GM12878 (cell line): Measurements from ENCODE around the gene TPO. TPM values are rescaled to one million over a fixed set of nuclear protein-coding genes. Genes with fewer than 3 reads are reported as not detected.

Experiments used
- ATAC-seq: fragments of 200-7000 bp; cut with Tn5 transposase; 3 replicates; pipeline ENCODE4 v1.9.1; 2020; ENCODE audit warnings: mild to moderate bottlenecking, moderate library complexity
- BruUV-seq: library from RNA; stranded (reverse); fragments of 400-500 nt; replicated peaks from 2 replicates; lab custom pipeline; 2021; lab: Mats Ljungman, UMichigan
- CTCF ChIA-PET: fragments of 300-600 bp; sonication (Branson Sonifier 250); formaldehyde crosslinking; extraction: SDS; loops from one replicate; lab custom pipeline; 2021; ENCODE audit warnings: inconsistent platforms; lab: Yijun Ruan, JAX
- POLR2A ChIA-PET: fragments of 350-600 bp; formaldehyde crosslinking; extraction: SDS; loops from one replicate; lab custom pipeline; 2021; ENCODE audit warnings: inconsistent platforms; lab: Charles Lee
- RAD21 ChIA-PET: fragments of 300-600 bp; sonication (Branson Sonifier 250); formaldehyde crosslinking; loops from one replicate; lab custom pipeline; 2023; ENCODE audit warnings: antibody characterized with exemption; ENCODE audit not compliant: unreplicated experiment; lab: Charles Lee
- SMC1A ChIA-PET: fragments of 300-600 bp; sonication (Branson Sonifier 250); formaldehyde crosslinking; loops from one replicate; lab custom pipeline; 2023; ENCODE audit not compliant: unreplicated experiment, uncharacterized antibody; lab: Charles Lee
- DNase-seq: peaks from one replicate; pipeline ENCODE4 v3.0.0-alpha.2; 2011; ENCODE audit warnings: low read depth, low spot score
- FAIRE-seq: peaks from 3 replicates; lab custom pipeline; 2011; peaks lifted over from hg19 to GRCh38; lab: Jason Lieb, UNC
- H2AFZ ChIP-seq: 2 replicates; pipeline ENCODE4 v1.6.0; 2011; ENCODE audit warnings: low read depth, low read length, control low read depth; ENCODE audit not compliant: control insufficient read depth
- H3K27ac ChIP-seq: 2 replicates; pipeline ENCODE4 v1.5.1; 2011; ENCODE audit warnings: control low read depth; ENCODE audit not compliant: control insufficient read depth, insufficient read depth
- H3K27me3 ChIP-seq, 2 experiments: replicated peaks in 1 of 2; 2 replicates each; pipeline versions ENCODE4 v1.6.0 to v1.6.1; 2011; ENCODE audit warnings: low read length in 1 of 2; ENCODE audit not compliant: control insufficient read depth in 2 of 2, insufficient read depth in 2 of 2
- H3K36me3 ChIP-seq, 2 experiments: 2 replicates each; pipeline ENCODE4 v1.5.1; 2011; ENCODE audit warnings: low read length in 1 of 2; ENCODE audit not compliant: control insufficient read depth in 2 of 2, insufficient read depth in 2 of 2
- H3K4me1 ChIP-seq: 2 replicates; pipeline ENCODE4 v1.6.1; 2011; ENCODE audit warnings: mild to moderate bottlenecking, low read length, moderate library complexity, mixed read lengths; ENCODE audit not compliant: control insufficient read depth, insufficient read depth
- H3K4me2 ChIP-seq: 2 replicates; pipeline ENCODE4 v1.6.0; 2011; ENCODE audit warnings: control low read depth; ENCODE audit not compliant: control insufficient read depth, insufficient read depth
- H3K4me3 ChIP-seq: fragments of 200-600 bp; sonication (generic); 2 replicates; pipeline ENCODE4 v1.5.1; 2016
- H3K79me2 ChIP-seq: 2 replicates; pipeline ENCODE4 v1.6.0; 2011; ENCODE audit warnings: low read length; ENCODE audit not compliant: control insufficient read depth, insufficient read depth
- H3K9ac ChIP-seq: 2 replicates; pipeline ENCODE4 v1.8.0; 2011; ENCODE audit warnings: low read length, control low read depth, mixed read lengths; ENCODE audit not compliant: control insufficient read depth, insufficient read depth
- H3K9me3 ChIP-seq: replicated peaks from 3 replicates; pipeline ENCODE4 v1.5.1; 2011; ENCODE audit warnings: mild to moderate bottlenecking, low read length; ENCODE audit not compliant: control insufficient read depth, insufficient read depth
- H4K20me1 ChIP-seq: 2 replicates; pipeline ENCODE4 v1.6.0; 2011; ENCODE audit not compliant: control insufficient read depth, insufficient read depth
- ATF2 ChIP-seq: IDR thresholded peaks from 2 replicates; pipeline ENCODE4 v1.6.1; 2012; ENCODE audit warnings: low read length, inconsistent platforms
- BCLAF1 ChIP-seq: fragments of 450-650 bp; IDR thresholded peaks from 2 replicates; pipeline ENCODE4 v1.6.1; 2017; ENCODE audit warnings: antibody characterized with exemption, mild to moderate bottlenecking, moderate library complexity
- EZH2 ChIP-seq: IDR thresholded peaks from 2 replicates; pipeline ENCODE4 v1.6.1; 2012; ENCODE audit warnings: low read depth, mild to moderate bottlenecking, control low read depth, inconsistent platforms, low read length, borderline replicate concordance; ENCODE audit not compliant: control insufficient read depth
- FOXK2 ChIP-seq: fragments of 450-650 bp; IDR thresholded peaks from 2 replicates; pipeline ENCODE4 v1.6.1; 2017; ENCODE audit warnings: mild to moderate bottlenecking, moderate library complexity
- HDGF ChIP-seq: fragments of 450-650 bp; IDR thresholded peaks from 2 replicates; pipeline ENCODE4 v1.6.1; 2016; ENCODE audit warnings: antibody characterized with exemption
- KAT2A ChIP-seq: conservative IDR thresholded peaks from 2 replicates; pipeline ENCODE4 v1.6.1; 2011; ENCODE audit warnings: low read depth, low read length; ENCODE audit not compliant: control insufficient read depth
- MEF2A ChIP-seq: IDR thresholded peaks from 2 replicates; pipeline ENCODE4 v1.6.1; 2011; ENCODE audit warnings: low read depth, mild to moderate bottlenecking, low read length, moderate library complexity; ENCODE audit not compliant: insufficient read depth
- NBN ChIP-seq: fragments of 450-650 bp; IDR thresholded peaks from 2 replicates; pipeline ENCODE4 v1.6.1; 2016
- RAD51 ChIP-seq: fragments of 450-650 bp; IDR thresholded peaks from 2 replicates; pipeline ENCODE4 v1.6.1; 2016; ENCODE audit warnings: moderate library complexity, mild to moderate bottlenecking, inconsistent platforms
- REST ChIP-seq: IDR thresholded peaks from 2 replicates; pipeline ENCODE4 v1.6.1; 2012; ENCODE audit warnings: mild to moderate bottlenecking, low read depth, low read length
- YBX1 ChIP-seq: fragments of 450-650 bp; IDR thresholded peaks from 2 replicates; pipeline ENCODE4 v1.6.1; 2016; ENCODE audit warnings: antibody characterized with exemption
- ZBTB33 ChIP-seq: fragments of 450-650 bp; IDR thresholded peaks from 2 replicates; pipeline ENCODE4 v1.6.1; 2017; ENCODE audit warnings: mild to moderate bottlenecking
- WGBS: methylation state at CpG from one replicate; pipeline ENCODE4 v1.1.6; 2016; ENCODE audit warnings: low lambda C conversion rate; ENCODE audit not compliant: insufficient replicate concordance, insufficient coverage; ENCODE audit errors: missing lambda C conversion rate; 5-methylcytosine and 5-hydroxymethylcytosine counted together
- in situ Hi-C: fragments of 300-500 bp; cut with MboI; formaldehyde crosslinking; loops from 9 replicates; pipeline ENCODE4 v1.14.3; 2018; ENCODE audit warnings: mixed read lengths
- intact Hi-C: fragments of 100-400 bp; cut with micrococcal nuclease; formaldehyde crosslinking; loops from one replicate; pipeline ENCODE4 v1.14.2; 2022; ENCODE audit not compliant: unreplicated experiment
- polyA plus RNA-seq, 11 experiments: library from polyadenylated mRNA; depleted of rRNA in 4 of 11; unstranded in 6 of 11; stranded (reverse) in 5 of 11; fragments of >200 nt; fragmentation: Nextera tagmentation in 4 of 11; fragmentation: Illumina TruSeq in 1 of 11; extraction: Ambion mirVana in 4 of 11; extraction: Trizol in 1 of 11; gene quantifications; 1 replicate in 1 of 11; 2 replicates in 10 of 11; pipeline versions ENCODE4 v1.2.1 to v1.2.3, GENCODE V29; 2011 to 2016; ENCODE audit warnings: inconsistent platforms in 2 of 11, missing spikeins in 2 of 11, low read depth in 1 of 11
- total RNA-seq, 4 experiments: library from RNA; depleted of rRNA in 3 of 4; stranded (reverse); fragments of >200 nt in 3 of 4; fragmentation: Illumina TruSeq in 1 of 4; extraction: Trizol in 1 of 4; gene quantifications; 2 replicates each; pipeline versions ENCODE4 v1.2.1 to v1.2.3, GENCODE V29; 2013 to 2021

Gene TPO
- total and polyA plus RNA-seq, 10 of the 15 experiments (the other 5 are each of a cell fraction or from before 2014, with no cell fraction given) = 0.07 to 0.11 TPM; not detected in 8

- no peaks in the 10 kb centered on the region for H3K4me1 ChIP-seq
- no peak overlapping the region for H3K4me2 ChIP-seq
- no peak overlapping the region for H3K9ac ChIP-seq
- ATAC-seq (no peak), DNase-seq (no peak), FAIRE-seq (no peak)
- H3K79me2 ChIP-seq = no peaks in the 10 kb centered on the region
- RAD21 ChIA-PET = no interaction called here
- CTCF ChIA-PET = no interaction called here
- no peaks in the 10 kb centered on the region for H3K9me3 ChIP-seq
- H3K36me3 ChIP-seq = no peaks in the 10 kb centered on the region
- POLR2A ChIA-PET = no interaction called here
- TF ChIP-seq REST = no peak
- TF ChIP-seq FOXK2 = no peak
- TF ChIP-seq RAD51 = no peak
- TF ChIP-seq KAT2A = no peak
- no peak for TF ChIP-seq HDGF
- TF ChIP-seq EZH2 = no peak
- no peak for TF ChIP-seq YBX1
- no peak for TF ChIP-seq ATF2
- no peak for TF ChIP-seq BCLAF1
- TF ChIP-seq NBN = no peak
- TF ChIP-seq MEF2A = no peak
- no peak for TF ChIP-seq ZBTB33
- intact Hi-C loops (no loop called here), in situ Hi-C loops (no loop called here)
- H3K27me3 ChIP-seq = no peaks in the 10 kb centered on the region
- no TSS peak for BruUV-seq
- H3K4me3 ChIP-seq = no peak overlapping the region
- H3K27ac ChIP-seq = no peak overlapping the region
- H2AFZ ChIP-seq = no peak overlapping the region
- no peaks in the 10 kb centered on the region for H4K20me1 ChIP-seq
- WGBS = 24% methylated on average over 23 of the region's 23 CpGs
- SMC1A ChIA-PET = no interaction called here
Observed at GRCh38 chr2:1515986-1516797, 102.9 kb downstream of the TPO start.
